ENCODE results near the gene TEPSIN.

TEPSIN gene

DNA sequence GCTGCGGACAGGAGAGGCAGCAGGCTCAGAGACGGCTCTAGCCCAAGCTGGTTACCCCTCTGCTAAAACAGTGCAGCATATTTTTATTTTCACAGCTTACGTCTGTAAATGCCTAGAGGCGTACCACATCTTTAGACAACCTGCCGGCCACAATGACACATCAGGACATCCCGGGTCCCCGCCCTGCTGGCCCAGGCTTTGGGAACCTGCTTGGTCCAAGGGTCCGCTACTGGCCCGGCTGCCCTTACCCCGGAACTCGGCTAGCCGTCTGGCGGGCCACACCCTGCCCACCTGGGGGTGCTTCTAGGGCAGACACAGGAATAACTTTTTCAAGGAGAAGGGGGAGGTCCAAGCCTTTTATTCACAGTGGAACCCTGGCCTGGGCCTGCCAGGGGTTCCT lies 20.4 kb downstream of the TEPSIN start:
- DNase-seq: no peak

DNA sequence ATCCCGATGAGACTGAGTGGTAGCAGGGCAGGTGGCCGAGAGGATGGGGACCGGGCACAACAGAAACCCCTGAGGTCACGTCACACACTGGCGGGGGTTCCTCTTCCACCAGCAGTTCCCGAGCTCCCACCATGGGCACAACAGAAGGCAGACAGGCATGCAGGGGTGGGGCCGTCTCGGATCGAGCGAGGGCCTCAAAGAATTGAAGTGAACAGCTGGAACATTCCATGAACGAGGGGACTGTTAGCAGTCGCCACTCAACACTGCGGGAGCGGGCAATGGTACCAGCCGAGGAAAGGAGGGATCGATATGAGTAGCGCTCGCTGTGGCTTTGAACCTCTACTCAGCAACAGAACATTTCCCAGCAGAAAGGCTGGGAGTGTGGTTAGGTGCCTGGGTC lies 21.4 kb downstream of the TEPSIN start:
- no peak for DNase-seq

DNA sequence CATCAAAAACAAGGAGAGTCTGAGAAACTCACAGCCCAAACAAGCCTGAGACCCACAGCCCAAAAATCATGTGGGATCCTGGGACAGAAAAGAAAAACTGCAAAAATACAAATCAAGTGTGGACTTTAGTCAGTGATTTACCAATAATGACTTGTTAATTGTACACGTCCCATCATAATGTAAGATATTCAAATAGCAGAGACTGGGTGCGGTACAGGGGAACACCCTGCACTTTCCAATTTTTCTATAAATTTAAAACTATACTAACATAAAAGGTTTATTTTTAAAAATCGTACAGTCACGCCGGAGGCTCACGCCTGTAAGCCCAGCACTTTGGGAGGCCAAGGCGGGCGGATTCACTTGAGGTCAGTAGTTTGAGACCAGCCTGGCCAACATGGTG lies 24.9 kb downstream of the TEPSIN start:
- no peak for DNase-seq

- DNase-seq: no peak
Measured at GRCh38 chr17:81212365-81212764, 26.5 kb downstream of the TEPSIN start.

GRCh38 chr17:81210868-81211267 lies 28.0 kb downstream of the TEPSIN start:
- DNase-seq: no peak

DNA sequence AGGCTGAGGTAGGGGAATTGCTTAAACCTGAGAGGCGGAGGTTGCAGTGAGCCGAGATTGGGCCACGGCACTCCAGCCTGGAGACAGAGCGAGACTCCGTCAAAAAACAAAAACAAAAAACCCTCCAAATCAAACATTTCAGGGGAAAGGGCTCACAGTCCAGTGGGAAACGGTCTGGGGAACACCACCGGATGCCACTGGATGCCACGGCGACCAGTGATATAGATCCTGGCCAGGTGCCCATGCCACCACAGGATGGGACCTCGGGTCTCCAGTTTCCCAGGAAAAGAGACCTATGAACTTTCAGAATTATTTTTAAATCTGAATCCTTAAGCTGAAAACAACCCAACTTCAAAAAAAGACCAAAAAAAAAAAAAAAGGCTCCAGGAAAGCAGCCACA lies 28.4 kb downstream of the TEPSIN start:
- DNase-seq: no peak

DNA sequence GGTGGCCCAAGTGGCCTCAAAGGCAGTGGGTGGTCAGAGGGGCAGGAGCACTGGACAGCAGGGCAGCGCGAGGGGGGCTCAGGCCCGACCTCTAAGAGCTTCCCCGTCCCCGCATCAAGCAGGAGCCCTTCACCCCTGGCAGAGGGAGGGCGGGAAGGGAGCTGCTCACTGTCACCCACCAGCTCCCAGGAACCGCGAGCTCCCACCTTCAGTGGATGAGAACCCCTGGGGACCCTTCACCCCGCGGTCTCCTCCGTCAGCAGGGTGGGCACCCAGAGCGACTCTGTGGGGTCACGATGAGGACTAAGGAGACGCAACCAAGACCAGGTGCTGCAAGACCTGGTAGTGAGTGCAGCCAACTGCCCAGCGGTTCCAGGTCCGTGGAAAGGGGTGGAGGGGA lies 29.7 kb downstream of the TEPSIN start:
- DNase-seq: no peak

DNA sequence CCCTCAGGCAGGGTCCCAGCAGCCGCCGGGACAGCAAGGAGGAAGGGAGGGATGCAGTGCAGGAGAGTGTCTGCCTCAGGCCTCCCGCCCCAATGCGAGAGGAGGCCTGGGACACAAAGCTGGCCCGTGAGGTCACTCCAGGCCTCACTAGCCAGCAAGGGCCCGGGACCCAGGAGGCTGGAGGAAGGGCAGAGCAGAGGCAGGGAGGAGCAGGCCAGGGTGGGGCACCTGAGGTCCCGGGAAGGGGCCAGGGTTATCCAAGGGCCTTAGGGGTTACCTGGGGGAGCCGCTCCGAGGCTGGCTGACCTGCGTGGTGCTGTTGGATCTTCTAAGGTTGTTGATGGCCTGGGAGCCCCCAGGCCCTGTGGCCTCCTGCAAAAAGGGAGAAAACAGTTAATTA lies 30.2 kb downstream of the TEPSIN start:
- DNase-seq: no peak

DNA sequence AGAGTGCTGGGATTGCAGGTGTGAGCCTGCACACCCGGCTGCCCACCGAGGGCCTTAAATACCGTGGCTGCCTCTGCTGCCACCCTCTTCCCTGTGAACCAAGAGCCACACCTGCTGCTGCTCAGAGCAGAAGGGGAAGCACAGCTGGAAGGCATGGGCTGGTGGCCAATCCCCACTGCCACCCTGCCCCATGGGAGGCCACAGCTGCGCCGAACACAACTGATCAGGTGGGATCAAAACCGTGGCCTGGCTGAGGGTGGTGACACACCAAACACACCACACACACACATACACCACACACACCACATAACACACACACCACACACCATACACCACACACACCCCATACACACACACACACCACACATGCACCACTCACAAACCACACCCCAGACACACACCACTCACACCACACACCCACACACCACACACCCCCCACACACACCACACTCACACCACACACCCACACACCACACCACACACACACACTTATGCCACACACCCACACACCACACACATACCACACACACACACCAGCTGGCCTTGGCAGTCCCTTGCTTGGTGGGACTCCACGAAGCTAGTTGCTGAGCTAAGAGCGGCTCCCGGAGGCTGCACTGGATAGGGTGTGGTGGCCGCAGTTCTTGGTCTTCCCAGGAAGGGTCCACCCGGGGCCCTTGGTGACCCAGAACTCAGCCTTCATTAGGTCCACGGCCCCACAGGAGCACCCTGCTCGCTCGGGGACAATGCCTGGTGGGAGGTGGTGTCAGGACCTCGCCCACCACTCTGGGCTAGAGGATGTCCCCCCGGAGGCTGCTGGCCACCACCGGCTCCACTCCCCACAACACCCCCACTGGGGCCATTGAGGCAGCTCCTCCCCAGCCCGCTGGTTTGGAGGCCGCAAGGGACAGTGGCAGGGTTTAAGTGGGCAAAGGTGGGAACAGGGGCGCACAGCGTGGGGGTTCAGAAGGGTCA lies 31.0 kb downstream of the TEPSIN start:
- DNase-seq: no peak

GRCh38 chr17:81206657-81207056 lies 32.2 kb downstream of the TEPSIN start:
- no peak for DNase-seq

GRCh38 chr17:81206166-81206565 lies 32.7 kb downstream of the TEPSIN start:
- DNase-seq: no peak

DNA sequence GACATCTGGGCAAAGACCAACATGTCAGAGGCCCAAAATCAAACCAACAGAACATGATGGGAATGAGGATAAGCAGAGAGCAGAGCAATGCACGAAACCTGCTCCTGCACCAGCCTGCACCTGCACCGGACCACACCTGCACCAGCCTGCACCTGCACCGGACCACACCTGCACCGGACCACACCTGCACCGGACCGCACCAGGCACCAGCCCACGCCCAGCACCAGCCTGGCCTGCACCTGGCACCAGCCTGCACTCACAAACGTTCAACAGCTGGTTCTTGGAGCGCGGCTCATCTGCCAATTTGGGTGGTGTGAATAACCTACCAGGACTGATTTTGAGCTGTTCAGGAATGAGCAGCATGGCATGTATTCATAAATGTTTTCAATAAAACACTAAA lies 34.3 kb downstream of the TEPSIN start:
- DNase-seq: no peak

DNA sequence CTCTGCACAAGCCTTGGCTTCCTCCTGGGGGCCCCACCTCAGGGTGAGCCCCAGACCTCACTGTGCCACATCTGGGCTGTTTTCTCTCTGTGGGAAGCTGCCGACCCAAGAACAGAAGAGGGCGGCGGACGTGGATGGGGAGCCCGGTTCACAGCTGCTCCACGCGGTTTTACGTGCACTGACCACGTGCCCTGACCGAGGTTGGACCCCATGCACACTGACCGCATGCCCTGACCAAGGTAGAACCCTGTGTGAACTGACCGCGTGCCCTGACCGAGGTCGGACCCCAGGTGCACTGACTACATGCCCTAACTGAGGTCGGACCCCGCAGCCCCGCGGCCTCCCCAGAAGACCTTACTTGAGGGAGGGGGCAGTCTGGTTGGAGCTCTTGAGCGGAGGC lies 35.7 kb downstream of the TEPSIN start:
- no peak for DNase-seq

DNA sequence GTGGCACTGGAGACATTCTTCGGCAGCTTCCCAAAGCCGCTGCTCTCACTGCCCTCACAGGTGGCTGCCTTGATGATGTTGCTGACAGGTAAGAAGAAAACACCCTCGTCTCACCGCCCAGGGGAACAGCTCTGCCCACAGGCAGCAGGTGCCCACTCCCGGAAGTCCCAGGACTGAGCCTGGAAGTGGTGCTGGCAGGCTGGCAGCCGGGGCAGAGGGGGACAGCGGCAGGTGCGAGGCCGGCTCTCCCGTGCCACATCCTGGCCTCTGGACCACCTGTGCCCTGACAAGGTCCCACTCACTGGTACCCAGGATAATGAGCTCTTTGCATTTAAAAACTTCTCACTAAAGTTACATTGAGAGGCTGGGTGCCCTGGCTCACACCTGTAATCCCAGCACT lies 36.5 kb downstream of the TEPSIN start:
- no peak for DNase-seq

GRCh38 chr17:81200695-81201580 lies 37.9 kb downstream of the TEPSIN start:
- DNase-seq: no peak

- DNase-seq: no peak
Measured at GRCh38 chr17:81200201-81200600, 38.7 kb downstream of the TEPSIN start.

DNA sequence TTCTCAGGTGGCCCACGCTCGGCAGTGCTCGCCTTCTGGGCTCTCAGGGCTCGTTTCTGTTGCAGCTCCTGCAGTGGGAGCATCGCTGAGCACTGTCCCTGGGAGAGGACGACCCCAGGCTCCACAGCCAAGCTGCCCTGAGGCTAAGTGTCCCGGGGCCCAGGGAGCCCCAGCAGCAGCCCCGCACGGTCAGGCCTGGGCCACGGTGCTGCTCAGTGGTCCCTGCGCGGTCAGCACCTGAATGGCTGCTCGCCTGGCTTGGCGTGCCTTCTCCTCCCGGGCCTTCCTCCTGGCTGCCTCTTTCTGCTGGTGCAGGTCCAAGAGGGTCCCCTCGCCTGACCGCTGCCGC lies 39.4 kb downstream of the TEPSIN start:
- DNase-seq: no peak

DNA sequence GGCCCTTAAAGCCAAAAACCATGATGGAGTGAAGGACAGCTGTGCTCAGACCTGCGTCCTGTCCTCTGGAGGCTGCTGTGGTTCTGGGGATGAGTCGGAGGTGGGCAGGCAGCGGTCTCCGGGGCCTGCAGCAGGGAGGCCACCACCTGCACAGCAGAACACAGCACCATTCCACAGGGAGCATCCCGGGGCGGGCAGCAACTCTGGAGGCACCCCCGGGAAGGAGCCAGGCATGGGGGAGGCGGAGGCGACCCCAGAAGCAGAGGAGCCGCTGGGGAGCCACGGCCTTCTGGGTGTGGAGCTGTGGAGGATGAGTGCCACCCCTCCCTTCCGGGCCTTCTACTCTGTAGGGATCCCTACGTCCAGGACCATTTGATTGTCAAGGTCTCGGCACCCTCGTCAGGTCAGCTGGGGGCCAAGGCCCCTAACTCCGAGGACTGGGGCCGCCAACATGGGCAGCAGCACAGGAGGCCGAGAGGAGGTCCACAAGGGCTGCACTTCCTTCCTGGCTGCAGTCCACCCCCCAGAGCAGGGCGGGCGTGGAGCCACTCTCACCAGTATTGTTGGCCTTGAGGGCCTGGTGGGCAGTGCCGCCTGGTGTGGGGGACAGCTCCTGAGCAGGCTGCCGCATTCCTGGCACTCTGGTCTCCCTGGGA lies 39.9 kb downstream of the TEPSIN start:
- DNase-seq: no peak

- DNase-seq: no peak
Measured at GRCh38 chr17:81197831-81198490, 40.9 kb downstream of the TEPSIN start.

DNA sequence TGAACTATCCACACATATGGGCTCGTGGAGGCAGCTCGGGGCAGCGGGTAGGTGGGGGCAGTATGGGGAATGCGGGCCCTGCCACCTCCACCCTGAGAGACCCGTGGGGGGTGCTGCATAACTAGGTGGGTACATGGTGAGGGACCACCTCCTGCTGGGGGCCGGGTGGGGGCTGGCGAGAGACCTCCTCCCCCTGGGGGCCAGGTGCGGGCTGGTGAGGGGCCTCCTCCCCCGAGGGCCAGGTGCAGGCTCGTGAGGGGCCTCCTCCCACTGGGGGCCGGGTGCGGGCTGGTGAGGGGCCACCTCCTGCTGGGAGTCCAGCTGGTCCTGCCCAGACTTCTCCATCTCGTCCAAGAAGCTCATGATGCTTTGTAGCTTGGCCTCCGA lies 41.5 kb downstream of the TEPSIN start:
- no peak for DNase-seq

DNA sequence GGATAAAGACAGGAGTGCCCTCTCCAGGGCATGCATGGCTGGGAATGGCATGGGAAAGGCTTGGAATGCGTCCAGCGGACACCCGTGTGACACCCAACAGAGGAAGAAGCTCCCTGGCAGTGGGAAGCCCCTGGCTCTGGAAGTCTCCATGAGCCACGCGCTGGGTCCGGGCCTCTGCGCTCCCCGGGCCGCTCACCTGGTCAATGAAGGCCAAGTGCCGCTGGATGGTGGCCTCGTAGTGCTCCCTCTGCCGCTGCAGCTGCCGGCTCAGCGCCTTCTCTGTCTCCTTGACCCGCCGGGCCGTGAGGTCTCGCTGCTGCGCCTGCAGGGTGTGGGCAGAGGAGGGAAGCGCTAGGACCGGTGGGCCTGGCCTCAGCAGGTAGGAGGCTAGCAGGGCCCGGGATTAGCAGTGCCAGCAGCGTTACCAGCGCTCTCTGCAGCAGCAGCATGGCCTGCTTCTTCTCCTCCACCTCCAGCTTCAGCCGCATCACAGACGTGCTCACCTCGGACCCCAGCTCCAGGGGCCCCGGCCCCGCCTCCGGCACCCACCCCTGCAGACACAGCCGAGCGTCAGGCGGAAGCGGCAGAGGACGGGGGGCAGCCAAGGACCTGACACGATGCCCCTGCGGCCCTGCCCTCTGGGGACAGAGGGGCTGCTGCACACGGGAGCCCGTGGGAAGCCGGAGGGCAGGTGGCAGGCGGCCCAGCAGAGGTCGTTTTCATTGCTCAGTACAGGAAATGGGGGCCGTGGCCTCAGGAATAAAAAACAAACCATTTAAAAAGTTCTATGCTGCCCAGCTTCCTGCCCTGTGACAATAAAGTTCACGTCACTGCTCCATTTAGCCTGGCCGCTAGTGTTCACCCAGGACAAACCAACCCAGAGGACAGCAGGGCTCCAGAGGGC lies 42.1 kb downstream of the TEPSIN start:
- no peak for DNase-seq

DNA sequence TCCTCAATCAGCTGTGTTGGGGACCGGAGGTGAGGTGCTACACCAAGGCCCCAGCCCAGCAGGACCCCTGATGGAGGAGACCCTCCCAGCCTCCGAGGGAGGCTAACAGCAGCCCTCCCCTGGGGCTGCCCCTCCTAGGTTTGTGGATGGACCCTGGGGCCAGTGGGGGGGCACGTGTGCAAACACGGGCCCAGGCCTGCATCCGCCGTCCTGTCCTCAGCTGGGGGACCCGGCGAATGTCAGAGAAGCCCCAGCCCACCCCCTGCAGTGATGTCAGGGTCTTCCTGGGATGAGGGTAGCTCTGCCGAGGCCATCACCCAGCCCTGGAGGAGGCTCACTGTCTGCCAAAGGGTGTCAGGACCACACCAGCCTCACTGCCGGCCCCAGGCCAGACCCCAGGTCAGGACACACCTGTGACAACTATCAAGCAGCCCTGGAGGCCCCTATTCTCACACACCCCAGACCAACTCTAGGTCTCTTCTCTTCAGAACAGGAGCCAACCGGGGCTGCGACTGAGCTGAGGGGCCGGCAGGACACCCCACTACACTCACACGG lies 42.8 kb downstream of the TEPSIN start:
- no peak for DNase-seq

All from NCI-H774 (cell line).